Measurements from ENCODE around the gene NPC1L1. TPM values are rescaled to one million over a fixed set of nuclear protein-coding genes. Genes with fewer than 3 reads are reported as not detected.

Gene NPC1L1
- total and polyA plus RNA-seq, 7 donors, result 0.09 to 0.83 (median 0.36) TPM; not detected in 2

DNA sequence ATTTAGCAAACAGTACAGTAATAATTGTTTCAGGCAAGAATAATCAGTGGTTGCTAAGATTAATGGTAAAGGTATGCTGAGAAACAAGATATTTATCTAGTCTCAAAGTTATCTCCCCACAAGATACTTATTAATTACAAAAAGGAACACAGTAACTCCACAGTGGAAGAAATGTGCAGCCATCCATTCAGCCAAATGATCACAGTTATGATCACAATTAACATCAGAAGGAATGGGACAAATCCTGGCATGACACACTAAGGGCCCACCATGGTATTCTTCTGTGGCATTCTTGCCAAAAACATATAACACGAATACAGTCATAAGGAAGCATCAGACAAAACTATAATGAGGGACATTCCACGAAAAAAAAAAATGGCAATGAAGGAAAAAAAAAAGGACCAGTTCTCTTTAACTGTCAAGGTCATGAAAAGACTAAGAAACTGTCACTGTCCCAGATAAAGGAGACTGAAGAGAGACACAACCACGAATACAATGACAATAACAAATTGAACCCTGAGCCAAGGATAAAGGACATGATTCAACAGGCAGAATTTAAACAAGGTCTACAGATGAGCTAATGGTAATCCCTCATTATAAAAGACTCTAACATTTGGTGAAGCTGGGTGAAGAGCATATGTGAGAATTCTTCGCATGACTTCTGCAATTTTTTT lies 71.5 kb downstream of the NPC1L1 start:
- no peaks in the 10 kb centered on the region for H3K9me3 ChIP-seq
- intact Hi-C loops (cut with DNase I), result no loop called here

DNA sequence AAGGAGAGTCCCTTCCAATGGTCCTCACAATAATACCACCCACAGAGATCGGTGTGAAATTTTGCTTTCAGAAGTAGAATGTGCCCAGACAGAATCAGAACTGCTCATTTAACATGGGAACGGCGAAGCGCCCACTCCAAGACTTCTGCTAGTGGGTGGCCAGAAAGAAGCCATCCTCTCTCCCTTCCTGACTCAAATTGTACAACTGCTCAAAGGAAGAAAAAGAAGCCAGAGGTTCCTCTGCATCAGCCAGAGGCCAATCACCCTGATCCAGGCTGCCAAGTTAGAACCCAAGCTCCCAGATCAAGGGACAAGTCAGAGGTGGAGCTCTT lies 73.9 kb downstream of the NPC1L1 start:
- peaks cover 0 to 39% (median 0%) of the 10 kb centered on the region in 4 donors for H3K36me3 ChIP-seq
- no peak overlapping the region for H3K4me3 ChIP-seq
- no peak overlapping the region for H3K27ac ChIP-seq
- no peak for TF ChIP-seq EP300 (IDR thresholded peaks at IDR 0.05)
- TF ChIP-seq POLR2AphosphoS5 (IDR thresholded peaks at IDR 0.05), result no peak
- TF ChIP-seq POLR2A (IDR thresholded peaks at IDR 0.05), result no peak
- TF ChIP-seq, protein P1, sequence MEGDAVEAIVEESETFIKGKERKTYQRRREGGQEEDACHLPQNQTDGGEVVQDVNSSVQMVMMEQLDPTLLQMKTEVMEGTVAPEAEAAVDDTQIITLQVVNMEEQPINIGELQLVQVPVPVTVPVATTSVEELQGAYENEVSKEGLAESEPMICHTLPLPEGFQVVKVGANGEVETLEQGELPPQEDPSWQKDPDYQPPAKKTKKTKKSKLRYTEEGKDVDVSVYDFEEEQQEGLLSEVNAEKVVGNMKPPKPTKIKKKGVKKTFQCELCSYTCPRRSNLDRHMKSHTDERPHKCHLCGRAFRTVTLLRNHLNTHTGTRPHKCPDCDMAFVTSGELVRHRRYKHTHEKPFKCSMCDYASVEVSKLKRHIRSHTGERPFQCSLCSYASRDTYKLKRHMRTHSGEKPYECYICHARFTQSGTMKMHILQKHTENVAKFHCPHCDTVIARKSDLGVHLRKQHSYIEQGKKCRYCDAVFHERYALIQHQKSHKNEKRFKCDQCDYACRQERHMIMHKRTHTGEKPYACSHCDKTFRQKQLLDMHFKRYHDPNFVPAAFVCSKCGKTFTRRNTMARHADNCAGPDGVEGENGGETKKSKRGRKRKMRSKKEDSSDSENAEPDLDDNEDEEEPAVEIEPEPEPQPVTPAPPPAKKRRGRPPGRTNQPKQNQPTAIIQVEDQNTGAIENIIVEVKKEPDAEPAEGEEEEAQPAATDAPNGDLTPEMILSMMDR (IDR thresholded peaks at IDR 0.05), result no peak
- 95 to 100% methylated on average over 4 of the region's 4 CpGs for WGBS, 2 donors
- intact Hi-C loops (cut with DNase I), result no loop called here
- H3K27me3 ChIP-seq, result no peaks in the 10 kb centered on the region
- H3K9me3 ChIP-seq, result no peaks in the 10 kb centered on the region
- DNase-seq, result no peak
- H3K4me1 ChIP-seq, result peaks cover 0 to 15% (median 8%) of the 10 kb centered on the region in 4 donors

More for the DNA sequence above, 71.5 kb downstream of the NPC1L1 start:
- Histone ChIP-seq H3K36me3 (peaks cover 0 to 40% (median 0%) of the 10 kb centered on the region in 4 donors), H3K4me3 (no peak overlapping the region), H3K27me3 (no peaks in the 10 kb centered on the region), H3K4me1 (peaks cover 0 to 24% (median 14%) of the 10 kb centered on the region in 4 donors), H3K27ac (no peak overlapping the region)
- WGBS, 2 donors, result 48 to 69% methylated on average over 4 of the region's 4 CpGs
- no peak for DNase-seq
- TF ChIP-seq POLR2AphosphoS5 (IDR thresholded peaks at IDR 0.05), result no peak
- TF ChIP-seq, protein P1 (IDR thresholded peaks at IDR 0.05), result no peak

DNA sequence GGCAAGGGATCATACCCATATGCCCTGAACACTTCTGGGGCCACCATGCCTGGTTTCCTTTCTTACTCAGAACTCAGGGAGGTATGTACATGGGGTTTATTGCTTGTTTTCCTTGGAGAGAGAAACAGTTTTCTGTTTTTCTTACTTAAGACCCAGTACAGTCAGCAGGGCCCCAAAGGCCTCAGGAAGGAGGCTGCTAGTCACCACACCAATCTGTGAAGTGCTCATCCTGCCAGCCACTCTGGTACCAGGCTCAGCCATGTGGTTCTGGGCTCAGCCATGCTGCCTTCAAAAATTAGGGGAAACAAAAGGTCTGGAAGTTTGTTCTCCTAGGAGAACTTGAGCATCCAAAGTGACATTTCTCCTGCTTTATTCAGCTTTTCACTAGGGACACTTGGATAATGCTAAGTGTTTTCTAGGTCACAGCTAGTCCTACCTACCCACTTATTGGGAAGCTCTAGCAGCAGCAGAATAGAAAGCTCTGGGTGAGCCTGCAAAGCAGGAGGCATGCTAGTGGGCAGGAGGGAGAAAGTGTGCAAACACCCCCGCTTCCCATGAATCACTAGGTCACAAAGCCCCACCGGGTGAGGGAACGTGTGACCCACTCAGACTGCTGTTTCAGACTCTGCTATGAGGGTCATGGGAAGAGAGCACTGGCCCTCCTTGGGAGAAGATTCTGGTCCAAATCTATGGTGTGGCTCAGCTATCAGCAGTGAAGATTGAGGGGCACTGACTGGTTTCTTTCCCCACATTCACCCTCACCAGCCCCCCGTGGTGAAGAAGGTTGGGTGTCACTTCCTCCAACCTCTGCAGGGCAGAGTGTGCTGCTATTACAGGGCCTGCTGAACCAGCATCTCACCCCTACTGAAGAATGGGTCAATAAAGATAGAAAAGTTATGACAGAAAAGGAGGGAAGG lies 74.6 kb downstream of the NPC1L1 start:
- TF ChIP-seq POLR2AphosphoS5 (IDR thresholded peaks at IDR 0.05), result no peak
- TF ChIP-seq, protein P1 (IDR thresholded peaks at IDR 0.05), result no peak
- no peak for TF ChIP-seq POLR2A (IDR thresholded peaks at IDR 0.05)
- no peak for TF ChIP-seq EP300 (IDR thresholded peaks at IDR 0.05)
- intact Hi-C loops (cut with DNase I), result no loop called here
- H3K27ac ChIP-seq, result no peak overlapping the region
- H3K27me3 ChIP-seq, result no peaks in the 10 kb centered on the region
- H3K9me3 ChIP-seq, result no peaks in the 10 kb centered on the region
- H3K4me3 ChIP-seq, result no peak overlapping the region
- peaks cover 0 to 18% (median 8%) of the 10 kb centered on the region in 4 donors for H3K4me1 ChIP-seq
- no peak for DNase-seq
- WGBS, 2 donors, result 88 to 92% methylated on average over 4 of the region's 4 CpGs
- H3K36me3 ChIP-seq, result peaks cover 0 to 34% (median 0%) of the 10 kb centered on the region in 4 donors

DNA sequence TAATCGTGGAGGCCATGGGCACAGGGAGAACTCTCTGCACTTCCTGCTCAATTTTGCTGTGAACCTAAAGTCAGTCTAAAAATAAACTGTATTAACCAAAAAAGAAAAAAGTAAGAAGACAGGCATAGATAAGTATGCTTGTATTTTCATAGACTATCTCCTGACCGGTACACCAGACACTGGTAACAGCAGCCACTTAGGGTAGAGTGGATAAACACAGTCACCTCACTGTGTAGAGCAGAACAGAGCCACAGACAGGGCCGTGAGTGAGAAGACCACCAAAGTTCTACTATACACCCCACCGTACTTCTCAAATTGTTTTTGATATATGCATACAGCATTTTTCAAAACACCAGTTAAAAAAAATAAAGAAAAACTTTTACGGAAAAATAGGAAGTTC lies 75.6 kb downstream of the NPC1L1 start:
- H3K27ac ChIP-seq, result no peak overlapping the region
- no peak overlapping the region for H3K4me3 ChIP-seq
- no peak for DNase-seq
- H3K4me1 ChIP-seq, result peaks cover 0 to 25% (median 8%) of the 10 kb centered on the region in 4 donors
- 90 to 92% methylated on average over 5 of the region's 5 CpGs for WGBS, 2 donors
- no peaks in the 10 kb centered on the region for H3K27me3 ChIP-seq
- TF ChIP-seq EP300 (IDR thresholded peaks at IDR 0.05) (no peak), POLR2AphosphoS5 (IDR thresholded peaks at IDR 0.05) (no peak), POLR2A (IDR thresholded peaks at IDR 0.05) (no peak)
- TF ChIP-seq, protein P1 (IDR thresholded peaks at IDR 0.05), result no peak
- no peaks in the 10 kb centered on the region for H3K9me3 ChIP-seq
- peaks cover 0 to 32% (median 0%) of the 10 kb centered on the region in 4 donors for H3K36me3 ChIP-seq
- intact Hi-C loops (cut with DNase I), result no loop called here
